ENCODE measurements around the gene SPTBN1.

The SPTBN1 gene

DNA sequence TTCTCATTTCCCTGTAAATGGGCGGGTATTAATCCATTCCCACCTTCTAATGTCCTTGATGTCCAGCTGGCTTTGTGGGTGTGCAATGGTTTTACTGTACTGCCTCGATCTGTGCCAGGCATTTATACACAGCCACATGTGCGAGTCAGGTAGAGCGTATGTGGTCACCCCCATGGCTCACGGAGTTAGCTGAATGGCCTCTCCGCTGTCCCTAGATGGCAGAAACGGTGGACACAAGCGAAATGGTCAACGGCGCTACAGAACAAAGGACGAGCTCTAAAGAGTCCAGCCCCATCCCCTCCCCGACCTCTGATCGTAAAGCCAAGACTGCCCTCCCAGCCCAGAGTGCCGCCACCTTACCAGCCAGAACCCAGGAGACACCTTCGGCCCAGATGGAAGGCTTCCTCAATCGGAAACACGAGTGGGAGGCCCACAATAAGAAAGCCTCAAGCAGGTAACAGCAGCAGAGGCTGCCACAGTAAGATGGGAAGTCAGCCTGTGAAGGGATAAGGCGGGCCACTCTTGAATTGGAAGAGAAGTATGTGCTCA is 208.2 kb downstream of the SPTBN1 start:
- no peak for DNase-seq

GRCh38 chr2:54665436-54665856 is 209.3 kb downstream of the SPTBN1 start:
- no peak for DNase-seq

DNA sequence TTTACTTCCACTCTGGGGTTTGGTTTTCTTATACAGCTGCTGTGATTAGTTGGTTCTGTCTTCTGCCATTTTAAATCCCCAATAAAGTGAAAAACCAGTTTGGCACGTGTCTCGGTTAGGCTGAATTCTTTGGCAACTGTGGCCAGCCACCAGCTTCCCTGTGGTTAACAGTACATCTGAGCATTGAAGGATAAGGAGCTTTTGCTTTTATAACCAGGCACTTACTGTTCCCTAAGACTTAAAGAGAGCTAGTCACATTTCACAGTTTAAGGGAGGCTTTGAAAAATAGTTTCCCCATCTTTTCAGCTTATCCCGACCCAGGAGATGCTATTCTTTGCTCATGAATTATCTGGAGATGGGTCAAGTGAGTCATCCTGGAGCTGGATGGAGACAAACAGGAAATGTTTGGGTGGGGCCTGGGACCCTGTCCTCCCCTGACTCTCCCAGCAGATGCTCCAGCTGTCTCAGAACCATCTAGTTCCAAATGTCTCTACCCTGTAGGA is 210.1 kb downstream of the SPTBN1 start:
- no peak for DNase-seq

GRCh38 chr2:54666634-54667265 is 210.6 kb downstream of the SPTBN1 start:
- DNase-seq = no peak

GRCh38 chr2:54667266-54667639 is 211.1 kb downstream of the SPTBN1 start:
- DNase-seq = no peak

GRCh38 chr2:54667726-54668650 is 211.9 kb downstream of the SPTBN1 start:
- no peak for DNase-seq

GRCh38 chr2:54668711-54669110 is 212.6 kb downstream of the SPTBN1 start:
- DNase-seq = no peak

DNA sequence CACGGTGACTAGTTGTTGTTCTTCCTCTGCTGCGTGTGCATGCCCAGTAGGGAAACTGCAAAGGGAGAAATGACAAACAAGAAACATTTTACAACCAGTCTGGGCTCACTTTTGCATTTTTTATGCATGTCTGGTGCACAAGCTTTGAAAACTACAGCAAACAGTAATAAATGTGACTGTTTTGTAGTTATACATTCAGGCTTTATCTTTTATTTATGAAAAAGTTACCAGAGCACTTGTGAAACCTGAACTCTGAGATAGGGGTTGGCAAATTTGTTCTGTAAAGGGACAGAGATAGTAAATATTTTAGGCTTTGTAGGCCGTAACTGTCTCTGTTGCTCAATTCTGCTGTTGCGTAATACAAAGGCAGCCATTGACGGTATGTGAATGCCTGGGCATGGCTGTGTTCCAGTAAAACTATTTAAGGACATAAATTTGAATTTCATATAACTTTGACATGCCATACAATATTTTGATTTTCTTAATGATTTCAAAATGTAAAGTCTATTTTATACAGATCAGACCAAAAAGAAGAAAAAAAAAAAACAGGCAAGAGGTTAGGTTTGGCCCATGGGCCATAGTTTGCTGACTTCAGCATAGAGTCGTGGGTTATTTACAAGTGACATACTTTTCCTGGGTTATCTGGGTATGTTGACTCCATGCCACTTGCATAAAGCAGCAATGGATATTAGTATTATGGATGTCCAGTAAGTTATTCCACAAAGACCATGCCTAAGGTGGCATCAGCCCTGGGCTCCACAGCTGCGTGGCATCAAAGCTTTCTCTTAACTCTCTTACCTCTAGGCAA is 213.8 kb downstream of the SPTBN1 start:
- DNase-seq = no peak

- no peak for DNase-seq
These were observed 214.4 kb downstream of the SPTBN1 start for GRCh38 chr2:54670485-54671009.

DNA sequence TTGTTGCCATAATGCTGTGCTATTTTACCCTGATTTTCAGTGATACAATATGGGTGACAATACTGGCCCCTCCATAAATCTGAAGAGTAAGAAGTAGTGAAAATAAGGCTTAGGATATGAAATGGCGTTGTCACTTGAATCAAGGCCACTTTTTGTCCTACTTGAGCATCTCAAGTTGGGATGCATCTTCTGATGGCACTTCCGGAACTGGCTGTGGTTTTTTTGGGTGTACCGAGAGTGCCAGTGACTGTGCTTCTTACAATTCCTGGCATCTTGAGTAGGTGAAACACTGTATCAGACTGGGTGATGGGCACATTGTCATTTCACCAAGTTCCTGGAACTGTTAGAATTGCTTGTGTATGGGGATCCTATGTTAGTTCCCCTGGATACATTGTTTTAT is 214.9 kb downstream of the SPTBN1 start:
- no peak for DNase-seq

DNA sequence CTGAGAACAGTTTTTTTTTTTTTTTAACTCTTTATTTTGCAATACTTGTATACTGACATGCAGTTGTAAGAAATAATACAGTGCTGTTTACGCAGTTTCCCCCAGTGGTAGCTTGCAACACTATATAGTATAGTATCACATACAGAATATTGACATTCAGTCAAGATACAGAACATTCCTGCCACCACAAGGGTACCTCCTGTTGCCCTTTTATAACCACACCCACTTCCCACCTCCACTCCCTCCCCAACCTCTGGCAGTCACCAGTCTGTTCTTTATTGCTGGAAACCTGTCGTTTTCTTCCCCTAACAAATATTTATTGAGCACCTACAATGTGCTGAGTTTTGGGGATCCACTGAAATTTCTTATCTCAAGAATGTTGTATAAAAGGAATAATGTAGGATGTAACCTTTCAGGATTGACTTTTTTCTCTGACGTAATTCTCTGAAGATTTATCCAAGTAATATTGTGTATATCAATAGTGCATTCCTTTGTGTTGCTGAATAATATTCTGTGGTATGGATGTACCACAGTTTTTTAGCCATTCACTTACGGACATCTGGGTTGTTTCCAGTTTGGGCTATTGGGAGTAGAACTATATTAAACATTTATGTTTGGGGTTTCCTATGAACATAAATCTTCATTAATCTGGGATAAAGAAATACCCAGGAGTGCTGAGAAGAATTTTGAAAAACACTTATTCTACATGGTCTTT is 215.9 kb downstream of the SPTBN1 start:
- DNase-seq = no peak

DNA sequence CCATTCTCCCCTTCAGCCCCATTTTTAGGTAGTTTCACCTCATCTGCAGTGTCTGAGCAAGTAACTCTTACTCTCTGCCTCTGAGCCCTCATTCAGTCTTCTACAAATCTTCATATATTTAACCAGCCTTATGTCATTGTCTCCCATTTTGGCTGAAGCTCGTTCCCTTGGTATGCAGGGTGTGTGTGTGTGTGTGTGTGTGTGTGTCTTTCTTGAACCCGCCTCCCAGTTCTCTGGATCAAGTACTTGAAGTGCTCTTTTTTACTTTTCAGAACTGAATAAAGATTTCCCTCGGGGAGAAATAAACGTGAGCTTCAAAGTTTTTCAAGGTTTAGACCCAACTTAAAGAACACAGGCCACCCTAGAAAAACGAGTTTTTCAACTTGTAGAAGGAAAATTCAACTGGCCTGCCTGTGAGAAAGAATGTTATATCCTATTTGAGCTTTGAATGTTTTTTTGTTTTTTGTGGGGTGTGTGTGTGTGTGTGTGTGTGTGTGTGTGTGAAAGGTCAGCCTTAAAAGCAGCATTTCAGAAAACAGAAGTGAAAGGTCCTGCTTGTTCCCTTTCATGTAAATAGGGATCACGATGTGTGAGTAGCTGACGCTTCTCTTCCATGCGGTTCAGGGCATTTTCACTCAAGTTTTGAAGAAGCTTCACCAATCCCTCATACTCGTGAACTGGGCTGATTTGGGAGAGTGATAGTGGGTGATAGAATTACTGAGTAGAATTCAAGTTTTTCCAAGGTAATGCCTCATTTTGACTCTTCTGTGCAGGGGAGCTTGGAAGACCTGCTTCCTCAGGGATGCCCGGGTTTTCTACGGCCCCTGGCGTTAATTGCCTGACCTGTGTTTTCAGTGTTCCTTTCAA is 216.7 kb downstream of the SPTBN1 start:
- no peak for DNase-seq

- DNase-seq = no peak
These were observed 217.4 kb downstream of the SPTBN1 start for GRCh38 chr2:54673501-54673998.

GRCh38 chr2:54675281-54675680 is 219.2 kb downstream of the SPTBN1 start:
- no peak for DNase-seq

DNA sequence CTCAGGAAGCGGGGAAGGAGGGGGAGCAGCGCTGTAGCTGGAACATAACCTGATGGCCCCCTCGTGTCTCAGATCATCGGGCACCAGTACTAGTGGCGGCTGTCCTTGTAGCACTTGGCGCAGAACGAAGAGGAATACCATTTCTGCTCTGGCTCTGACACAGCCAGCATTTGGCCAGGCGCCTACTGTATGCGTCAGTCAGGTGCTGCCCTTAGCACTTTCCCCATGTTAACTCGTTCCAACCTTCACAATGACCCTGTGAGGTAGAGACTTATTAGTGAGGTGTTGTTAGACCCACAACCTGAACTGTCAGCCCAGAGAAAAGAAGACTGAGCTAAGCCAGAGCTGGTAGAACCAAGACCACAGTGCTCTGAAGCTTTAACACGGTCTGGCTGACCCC is 219.6 kb downstream of the SPTBN1 start:
- DNase-seq = no peak

GRCh38 chr2:54676656-54677055 is 220.5 kb downstream of the SPTBN1 start:
- DNase-seq = no peak

- DNase-seq = no peak
These were observed 221.5 kb downstream of the SPTBN1 start for GRCh38 chr2:54677476-54678265.

DNA sequence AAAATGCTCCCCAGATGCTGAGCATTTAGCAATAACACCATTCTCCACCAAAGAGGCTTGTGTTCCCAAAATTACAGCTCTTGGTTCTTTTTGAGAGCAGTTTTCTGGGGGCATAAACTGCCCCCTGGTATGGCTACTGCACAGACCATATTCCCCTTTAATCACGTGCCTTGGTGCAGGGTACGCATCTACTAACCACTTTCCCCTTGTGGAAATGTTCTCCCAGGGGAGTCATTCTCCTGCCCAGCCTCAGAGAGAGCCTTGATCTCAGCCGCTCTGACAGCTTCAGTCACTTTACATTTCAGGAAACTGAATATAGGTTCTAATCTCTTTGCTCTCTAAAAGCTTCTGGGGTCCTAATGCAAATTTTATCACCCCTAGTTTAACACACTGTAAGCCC is 222.6 kb downstream of the SPTBN1 start:
- DNase-seq = no peak

DNA sequence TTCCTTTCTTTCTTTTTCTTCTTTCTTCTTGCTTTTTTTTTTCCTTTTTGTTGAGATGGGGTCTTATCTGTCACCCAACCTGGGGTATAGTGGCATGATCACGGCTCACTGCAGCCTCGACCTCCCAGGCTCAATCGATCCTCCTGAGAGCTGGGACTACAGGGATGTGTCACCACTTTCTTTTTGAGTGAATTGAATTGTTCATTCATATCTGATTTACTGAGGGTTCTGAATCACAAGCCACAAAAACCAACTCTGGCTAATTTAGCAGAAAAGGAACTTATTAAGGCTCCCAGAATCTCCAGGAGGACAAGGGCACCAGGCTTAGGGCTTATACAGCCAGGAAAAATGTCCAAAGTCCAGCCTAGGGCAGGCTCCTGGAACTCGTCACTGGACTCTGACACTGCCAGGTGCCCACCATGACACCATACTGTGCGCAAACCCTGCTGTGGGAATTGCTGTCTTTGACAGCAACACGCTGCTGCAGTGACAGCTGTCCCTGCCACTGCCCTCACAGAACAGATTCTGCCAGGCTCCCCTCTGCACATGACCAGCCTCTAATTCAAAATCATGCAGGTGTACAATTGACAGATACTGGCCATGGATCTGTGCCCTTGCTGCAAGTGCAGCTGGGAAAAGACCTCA is 224.4 kb downstream of the SPTBN1 start:
- no peak for DNase-seq

Data from CD4-positive, alpha-beta T cell treated with Interleukin-15 for 1 hour (primary cell).